ENCODE measurements around the gene LENG9.
"Not testable (repeated sequence)": the region's sequence is repeated elsewhere in the genome, so short reads cannot be mapped to it uniquely, and the experiment has no call there.

LENG9 gene

DNA sequence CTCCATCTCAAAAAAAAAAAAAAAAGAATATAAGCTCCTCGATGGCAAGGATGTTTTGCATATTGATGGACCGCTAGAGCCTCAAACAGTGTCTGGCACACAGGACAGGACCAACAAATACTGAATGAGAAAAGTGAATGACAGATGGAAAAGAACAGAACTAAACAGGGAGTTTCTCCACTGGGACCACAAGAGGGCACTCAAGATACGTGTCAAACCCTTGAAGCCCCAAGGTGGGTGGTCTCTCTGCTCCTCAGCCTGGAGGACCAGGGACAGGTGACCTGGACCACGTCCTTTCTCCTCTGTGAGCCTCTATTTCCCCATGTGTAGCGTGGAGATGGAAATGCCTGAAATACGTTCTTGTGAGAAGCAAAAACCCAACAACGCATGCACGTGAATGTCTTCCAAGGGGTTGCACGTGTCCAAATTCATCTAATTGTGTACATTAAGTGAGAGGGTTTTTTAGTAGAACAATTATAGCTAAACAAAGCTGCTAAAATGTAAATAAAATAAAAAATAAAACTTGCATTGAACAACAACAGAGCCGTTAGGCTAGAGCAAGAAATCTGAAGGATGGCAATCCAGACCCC lies 15.2 kb upstream of the LENG9 start:
- DNase-seq (ENCODE audit: low read depth): peak; percentile 52

DNA sequence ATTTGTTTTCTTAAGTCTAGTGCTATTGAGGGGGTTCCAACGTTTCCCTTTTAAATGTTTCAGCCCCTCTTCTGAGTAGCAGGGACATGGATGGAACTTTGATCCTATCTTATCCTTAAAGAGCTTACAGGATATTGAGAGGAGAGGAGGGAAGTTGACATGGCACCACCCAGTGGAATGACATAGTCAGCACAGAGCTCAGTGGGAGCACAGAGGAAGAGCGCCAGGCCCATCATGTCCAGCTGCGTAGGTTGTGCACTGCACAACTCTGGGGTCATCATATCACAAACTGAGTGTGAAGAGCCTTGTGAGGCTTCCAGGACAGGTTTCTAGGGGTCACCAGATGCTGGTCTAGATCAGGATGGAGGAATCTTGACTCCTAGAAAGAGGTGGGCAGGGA lies 14.1 kb upstream of the LENG9 start:
- no peak for DNase-seq (ENCODE audit: low read depth)

DNA sequence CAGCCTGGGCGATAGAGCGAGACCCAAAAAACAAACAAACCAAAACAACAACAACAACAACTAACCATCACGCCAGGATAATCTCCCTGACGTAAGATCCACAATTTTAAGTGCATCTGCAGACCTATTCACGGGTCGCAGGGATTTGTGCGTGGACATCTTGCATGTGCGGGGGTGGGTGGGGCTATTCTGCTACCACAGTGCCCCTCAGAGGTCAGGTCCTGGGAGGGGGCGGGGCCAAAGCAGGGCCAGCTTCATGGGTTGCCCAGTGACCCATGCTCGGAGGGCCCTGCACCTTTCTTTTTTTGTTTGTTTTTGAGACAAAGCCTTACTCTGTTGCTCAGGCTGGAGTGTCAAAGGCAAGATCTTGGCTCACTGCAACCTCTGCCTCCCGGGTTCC lies 12.1 kb upstream of the LENG9 start:
- no peak for DNase-seq (ENCODE audit: low read depth)

DNA sequence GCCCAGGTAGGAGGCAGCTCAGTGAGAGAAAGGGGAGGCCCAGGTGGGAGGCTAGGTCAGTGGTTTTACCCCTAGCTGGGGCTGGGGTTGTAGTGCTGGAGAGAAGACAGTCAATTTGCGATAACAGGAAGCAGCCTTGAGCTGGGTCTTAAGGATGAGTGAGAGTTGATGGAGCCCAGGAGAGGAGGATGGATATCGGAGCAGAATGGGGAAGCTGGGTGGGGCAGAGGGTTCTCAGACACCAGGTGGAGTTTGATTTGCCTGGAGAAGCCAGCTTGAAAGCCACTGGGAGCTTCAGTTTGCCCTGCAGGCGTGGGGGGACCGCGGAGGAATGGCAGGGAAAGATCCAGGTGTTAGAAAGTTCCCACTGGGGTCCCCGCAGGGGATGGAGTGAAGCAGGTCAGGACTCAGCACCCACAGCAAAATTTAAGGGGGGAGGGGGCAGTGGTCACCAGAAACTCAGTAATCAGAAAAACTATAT lies 10.4 kb upstream of the LENG9 start:
- no peak for DNase-seq (ENCODE audit: low read depth)

DNA sequence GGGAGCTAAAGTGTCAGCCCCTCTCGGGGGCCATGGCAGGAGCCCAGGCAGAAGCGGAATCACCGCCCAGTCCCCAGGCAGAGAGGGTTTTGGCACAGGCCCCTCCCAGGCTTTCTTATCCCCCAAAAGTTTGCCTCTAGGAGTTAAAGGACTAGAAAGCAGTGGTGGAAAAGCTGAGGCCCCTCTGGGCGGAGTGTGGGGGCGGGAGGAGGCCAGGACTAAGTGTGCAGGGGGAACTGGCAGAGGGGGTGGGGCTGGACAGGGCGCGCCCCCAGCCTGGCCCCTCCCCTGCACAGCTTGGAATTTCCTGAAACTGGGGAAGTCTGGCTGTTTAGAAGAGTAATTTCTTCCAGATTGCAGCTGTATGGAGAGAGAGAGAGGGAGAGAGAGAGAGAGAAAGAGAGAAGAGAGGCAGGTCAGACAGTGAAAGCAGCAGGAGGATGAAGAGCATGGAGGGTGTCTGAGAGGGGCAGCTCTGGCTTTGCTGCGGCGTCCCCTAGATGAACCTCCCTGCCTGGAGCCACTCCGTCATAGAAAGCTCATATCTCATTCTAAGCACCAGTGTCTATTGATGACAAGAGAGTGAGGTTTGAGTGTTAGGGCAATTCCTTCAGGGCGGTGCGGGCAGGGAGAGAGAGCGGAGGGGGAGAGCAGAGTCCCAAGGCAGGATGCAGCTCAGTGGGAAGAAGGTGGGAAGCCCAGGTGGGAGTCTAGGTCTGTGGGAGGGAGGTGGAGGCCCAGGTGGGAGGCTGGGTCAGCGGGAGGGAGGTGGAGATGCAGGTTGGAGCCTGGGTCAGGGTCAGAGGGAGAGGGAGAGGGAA lies 9.7 kb upstream of the LENG9 start, which contains the start of gene CDC42EP5:
Gene CDC42EP5, minus strand, starts transcription at position 226 of the 821 bp plus-strand sequence. CDS start 7,749 bp downstream, outside the sequence.
- DNase-seq (ENCODE audit: low read depth): peak; percentile 91

DNA sequence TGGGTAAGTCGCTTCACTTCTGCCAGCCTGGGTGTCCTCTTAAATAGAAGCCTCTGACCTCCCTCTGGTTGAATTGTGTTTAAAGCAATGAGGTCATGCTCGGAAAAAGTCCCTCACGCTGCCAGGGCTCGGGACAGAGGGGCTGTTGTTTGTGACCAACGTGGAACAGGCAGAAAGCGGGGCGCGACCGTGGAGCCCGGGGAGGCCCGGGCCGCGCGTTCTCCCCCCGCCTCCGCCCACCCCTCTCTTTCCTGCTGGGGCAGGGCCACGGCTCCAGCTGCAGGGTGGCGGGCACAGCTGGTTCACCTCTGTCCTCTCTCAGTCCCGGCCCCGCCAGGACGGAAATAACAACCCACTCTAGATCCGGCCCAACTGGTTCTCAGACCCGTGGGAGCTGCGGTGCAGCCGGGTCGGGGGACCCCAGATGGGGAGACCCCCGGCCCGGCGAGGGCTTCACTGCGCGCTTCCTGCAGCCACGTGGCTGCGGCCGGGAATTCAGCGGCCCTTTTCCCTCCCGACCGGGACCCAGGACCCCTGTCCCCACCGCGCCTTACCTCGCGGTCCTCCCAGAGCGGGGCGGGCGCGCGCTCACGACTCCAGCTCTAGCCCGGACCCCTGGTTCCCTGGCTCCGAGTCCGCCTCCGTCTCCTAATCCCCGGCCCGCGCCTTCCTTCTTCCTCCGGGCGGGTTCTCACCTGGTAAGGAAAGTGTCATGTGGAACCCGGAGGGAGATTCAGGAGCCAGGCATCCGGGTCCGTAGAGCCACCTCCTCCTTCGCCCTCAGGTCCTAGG lies 7.6 kb upstream of the LENG9 start:
- no peak for DNase-seq (ENCODE audit: low read depth)

DNA sequence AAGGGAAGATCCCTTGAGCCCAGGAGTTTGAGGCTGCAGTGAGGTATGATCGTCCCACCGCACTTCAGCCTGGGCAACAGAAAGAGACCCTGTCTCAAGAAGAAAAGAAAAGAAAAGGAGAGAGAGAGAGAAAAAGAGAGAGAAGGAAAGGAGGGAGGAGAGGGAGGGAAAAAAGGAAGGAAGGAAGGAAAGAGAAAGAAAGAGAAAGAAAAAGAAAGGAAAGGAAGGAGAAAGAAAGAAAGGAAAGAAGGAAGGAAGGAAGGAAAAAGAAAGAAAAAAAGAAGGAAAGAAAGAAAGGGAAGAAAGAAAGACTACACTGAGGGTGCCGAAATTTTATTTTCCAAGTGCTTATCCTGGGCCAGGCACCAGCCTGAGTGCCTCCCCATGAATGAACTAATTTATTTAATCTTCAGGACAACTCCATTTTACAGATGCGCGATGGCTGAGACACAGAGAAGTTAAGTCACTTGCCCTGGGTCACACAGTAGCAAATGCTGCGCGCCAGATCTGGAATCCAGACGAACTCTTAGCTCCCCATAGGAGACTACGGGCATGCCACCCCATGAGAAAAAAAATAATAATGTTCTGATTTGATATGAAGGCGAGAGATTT lies 6.8 kb upstream of the LENG9 start:
- no peak for DNase-seq (ENCODE audit: low read depth)

DNA sequence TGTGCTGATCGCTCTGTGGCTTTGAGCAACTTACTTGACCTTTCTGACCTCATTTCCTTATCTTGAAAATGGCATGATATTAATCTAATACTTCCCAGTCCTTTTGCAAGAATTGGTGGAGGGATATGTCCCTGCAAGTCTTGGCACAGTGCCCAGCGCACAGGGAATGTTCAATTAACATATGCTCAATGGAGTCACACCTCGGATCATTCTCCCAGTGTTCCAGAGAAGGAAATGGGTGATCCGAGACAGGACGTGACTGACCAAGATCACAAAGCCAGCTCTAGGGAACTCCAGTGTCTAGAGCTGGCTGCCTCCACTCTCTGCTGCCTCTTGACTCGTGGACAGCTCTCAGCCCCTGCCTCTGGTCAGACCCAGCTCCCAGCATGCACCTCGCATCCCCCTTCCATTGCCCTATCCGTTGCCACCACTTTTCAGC lies 5.9 kb upstream of the LENG9 start:
- DNase-seq (ENCODE audit: low read depth): no peak

DNA sequence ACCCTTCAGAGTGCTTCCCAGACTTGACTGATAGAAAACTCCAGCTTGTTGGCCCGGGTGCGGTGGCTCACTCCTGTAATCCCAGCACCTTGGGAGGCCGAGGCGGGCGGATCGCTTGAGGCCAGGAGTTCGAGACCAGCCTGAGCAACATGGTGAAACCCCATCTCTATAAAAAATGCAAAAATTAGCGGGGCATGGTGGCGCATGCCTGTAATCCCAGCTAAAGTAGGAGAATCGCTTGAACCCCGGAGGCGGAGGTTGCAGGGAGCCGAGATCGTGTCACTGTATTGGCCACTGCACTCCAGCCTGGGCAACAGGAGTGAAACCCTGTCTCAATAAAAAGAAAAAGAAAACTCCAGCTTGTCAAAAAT lies 2.5 kb upstream of the LENG9 start:
- not testable (repeated sequence) for DNase-seq (ENCODE audit: low read depth)

DNA sequence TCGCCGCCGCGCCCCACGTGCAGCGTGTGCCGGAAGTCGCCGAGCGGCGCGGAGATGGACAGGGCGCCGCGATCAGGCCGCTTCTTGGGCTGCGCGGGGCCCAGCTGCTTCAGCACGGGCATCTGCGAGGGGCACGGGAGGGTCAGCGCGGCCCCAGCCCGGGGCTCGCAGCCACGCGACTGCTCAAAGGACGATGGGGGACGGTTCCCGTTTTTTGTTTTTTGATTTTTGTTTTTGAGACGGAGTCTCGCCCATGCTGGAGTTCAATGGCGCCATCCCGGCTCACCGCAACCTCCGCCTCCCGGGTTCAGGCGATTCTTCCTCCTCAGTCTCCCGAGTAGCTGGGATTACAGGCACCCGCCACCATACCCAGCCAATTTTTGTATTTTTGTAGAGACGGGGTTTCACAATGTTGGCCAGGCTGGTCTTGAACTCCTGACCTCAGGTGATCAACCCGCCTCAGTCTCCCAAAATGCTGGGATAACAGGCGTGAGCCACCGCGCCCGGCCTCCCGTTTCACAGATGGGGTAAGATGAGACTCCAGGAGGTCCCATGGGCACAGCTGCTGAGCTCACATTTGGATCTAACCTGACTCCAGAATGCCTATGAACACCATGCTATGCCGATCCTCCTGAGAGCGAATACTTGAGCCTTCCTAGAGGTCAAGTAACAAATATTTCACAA lies 2.0 kb upstream of the LENG9 start:
- DNase-seq (ENCODE audit: low read depth): no peak

DNA sequence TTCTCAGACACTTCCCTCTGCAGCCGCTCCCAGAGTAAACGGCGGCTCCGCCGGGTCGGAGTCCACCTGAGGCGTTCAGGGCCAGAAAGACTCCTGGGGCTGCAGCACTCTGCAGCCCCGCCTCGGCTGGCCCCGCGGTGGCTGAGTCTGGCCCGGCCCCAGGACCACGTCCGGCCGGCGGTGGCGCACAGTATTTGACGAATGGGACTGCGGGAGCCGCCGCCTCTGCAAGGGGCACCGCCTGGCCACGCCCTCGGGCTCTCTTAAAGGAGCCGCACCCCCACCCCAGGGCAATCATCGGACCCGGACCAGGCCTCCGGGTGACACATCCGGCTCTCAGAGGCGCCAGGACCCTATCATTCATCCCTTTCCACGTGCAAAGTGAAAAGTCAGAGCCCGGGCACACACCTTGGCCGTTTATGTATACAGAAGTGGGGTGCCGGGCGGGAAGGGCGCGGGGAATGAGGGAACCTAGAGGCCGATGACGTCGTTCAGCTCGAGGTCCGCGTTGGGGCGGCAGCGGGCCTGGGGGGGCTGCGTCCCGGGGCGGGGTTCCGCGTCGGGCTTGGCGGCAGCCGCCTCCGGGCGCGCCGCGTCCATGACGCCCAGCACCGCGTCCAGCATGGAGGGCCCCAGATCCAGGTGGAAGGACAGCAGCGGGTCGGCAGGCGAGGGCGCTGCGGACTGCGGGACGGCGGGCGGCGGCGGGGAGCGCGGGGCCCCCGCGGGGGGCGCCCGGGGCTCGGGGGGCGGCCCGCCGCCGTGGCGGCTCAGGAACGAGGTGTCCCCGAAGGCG lies 1.2 kb upstream of the LENG9 start:
- DNase-seq (ENCODE audit: low read depth): peak; percentile 89

DNA sequence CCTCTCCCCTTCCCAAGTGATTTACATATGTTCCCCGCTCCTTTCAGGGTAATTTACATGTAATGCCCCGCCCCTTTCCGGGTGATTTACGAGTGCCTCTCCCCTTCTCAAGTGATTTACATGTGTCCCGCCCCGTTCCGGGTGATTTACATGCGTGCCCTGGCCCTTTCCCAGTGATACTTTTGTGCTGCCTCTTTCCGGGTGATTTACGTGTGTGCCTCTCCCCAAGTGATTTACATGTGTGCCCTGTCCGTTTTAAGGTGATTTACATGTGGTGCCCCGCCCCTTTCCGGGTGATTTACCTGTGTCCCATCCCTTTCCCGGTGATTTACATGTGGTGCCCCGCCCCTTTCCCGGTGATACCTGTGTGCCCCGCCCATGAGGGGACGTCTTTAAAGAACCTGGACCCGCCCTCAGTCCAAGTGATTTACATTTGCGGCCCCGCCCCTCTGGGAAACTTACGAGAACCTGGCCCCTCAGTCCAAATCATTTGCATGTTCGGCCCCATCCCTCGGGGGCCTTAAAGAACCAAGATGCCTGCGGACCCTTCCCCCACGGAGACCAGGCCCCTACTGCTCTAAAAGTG lies 559 bp upstream of the LENG9 start:
- DNase-seq (ENCODE audit: low read depth): peak; percentile 88

DNA sequence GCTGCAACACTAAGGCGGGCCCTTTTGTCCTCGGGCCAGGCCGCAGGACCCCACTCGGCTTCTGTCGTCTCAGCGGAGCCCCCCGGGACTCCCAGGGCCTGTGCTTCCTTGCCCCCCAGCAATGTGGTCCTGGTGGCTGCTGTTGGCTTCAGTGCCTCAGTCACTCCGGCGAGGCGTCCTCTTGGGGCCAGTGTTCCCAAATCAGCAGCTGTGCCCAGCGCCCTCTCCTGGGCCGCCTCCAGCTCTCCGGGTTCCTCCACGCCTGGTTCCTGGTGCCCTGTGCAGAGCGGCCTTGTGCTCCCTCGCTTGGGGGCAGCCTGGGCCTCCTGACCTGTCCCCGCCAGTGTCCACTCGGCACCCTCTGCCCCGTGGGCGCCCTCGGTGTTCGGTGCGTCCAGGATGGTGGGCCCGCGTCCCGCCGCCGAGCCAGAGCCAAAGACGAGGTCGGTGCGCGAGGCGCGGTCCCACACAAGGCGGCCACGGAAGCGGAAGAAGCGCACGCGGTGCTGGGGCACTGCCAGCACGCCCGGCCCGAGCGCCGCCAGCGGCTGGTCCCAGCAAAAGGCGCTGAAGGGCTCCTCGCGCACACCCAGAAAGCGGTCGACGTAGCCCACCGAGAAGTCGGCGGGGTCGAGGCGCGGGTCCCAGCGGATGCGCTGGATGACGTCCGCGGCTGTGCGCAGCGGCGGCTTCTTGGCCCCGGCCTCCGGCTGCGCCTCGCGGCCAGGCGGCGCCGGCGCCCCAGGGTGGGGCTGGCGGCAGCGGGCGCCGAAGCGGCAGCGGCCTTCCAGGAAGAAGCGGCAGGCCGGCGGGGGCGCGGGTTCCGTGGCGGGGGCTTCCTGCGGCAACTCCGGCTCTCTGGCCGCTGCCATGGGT lies 685 bp downstream of the LENG9 start:
- DNase-seq (ENCODE audit: low read depth): peak; percentile 77

DNA sequence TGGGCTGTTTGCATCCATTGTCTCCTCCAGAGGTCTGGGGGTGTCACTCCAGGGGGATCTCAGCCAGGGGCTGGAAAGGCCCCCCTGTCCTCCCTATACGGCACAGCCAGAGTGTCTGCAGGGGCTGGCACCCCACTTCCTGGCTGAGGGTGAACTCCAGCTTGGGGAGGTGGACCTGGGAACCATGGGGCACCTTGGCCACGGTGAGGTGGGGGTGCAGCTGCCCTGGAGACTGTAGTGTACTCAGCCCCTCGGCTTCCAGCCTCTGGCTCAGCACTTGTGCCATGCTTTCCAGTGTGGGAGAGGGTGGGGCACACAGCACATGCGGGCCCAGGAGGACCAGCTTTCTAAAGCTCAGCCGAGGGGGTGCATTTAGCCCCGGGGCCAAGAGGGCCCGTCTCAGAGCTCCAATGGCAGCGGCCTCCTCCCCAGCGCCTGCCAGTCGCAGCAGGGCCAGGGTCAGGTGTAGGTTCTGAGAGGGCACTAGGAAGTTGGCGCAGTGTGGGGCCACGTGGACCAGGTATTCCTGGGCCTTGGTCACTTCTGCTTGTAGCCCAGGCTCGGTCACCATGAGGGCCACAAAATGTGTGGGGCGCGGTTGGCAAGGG lies 1.4 kb downstream of the LENG9 start:
- peak; percentile 21 for DNase-seq (ENCODE audit: low read depth)

DNA sequence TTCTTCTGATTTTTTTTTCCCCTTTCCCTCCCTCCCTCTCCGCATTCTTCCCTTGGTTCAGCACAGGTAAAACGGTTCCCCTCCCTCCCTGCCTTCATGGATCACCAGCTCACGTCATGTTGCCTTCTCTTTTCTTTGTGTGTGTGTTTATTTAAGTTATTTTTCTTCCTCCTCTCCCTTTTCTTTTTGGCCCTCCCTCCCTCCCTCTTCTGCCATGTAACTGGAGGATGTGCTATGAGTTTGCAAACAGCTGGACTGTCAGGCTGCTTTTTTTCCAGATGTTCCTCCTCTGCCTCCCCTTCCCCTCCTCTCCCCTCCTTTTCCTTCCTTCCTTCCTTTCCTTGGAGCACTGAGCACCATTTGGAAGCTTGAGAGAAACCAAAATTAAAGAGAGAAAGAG lies 2.0 kb downstream of the LENG9 start:
- DNase-seq (ENCODE audit: low read depth): no peak

DNA sequence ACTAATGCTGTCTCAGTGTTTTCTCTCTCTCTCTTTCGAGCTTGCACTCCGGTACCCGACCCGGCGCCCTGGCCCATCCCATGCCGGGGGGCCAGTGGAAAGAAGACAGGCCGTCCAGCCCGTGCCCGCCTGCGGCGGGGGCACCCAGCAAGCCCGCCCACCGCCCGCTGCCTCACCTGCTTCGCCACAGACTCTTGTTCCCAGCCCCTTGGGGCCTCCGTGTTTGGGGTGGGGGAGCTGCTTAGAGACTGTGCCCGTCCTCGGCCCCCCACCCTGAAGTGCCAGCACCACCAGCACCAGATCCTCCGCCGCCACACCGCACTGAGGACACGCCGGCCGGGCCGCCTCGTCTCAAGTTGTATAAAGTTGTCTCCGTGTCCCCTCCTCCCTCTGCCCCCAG lies 2.4 kb downstream of the LENG9 start:
- DNase-seq (ENCODE audit: low read depth): no peak

DNA sequence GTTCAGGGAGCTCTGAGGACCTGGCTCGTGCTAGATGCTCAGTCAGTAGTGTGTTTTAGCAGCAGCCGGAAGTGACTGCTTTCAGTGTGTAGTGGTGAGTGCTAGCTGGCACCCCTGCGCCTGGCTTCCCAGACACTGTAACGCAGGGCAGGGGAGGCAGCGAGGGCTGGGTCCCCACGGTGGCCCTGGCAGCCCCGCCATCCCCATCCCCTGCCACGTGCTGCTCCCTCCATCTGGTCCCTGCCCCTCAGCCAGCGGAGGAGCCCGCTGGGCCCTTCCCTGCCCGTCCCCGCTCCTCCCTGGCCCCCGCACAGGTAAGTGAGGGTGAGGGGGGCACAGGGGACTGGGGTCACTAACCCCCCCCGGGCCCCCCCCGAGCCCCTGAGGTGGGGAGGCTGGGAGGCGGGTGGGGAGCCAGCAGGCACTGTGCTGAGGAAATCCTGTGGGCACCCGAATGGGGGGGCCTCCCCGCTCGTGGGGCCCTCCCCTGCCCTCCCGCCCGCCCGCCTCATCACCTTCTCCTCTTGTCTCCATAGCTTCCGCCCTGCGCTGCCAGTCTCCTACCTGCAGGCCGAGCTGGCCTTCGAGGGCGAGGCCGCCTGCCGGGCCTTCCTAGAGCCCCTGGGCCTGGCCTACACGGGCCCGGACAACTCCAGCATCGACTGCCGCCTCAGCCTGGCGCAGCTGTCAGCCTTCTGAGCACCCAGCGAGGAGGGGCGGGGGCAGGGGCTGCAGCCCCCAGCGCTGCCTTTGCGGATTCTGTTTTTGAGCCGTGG lies 3.2 kb downstream of the LENG9 start:
- no peak for DNase-seq (ENCODE audit: low read depth)
